ENCODE data around the gene PSMD8. TPM values are rescaled to one million over a fixed set of nuclear protein-coding genes. Genes with fewer than 3 reads are reported as not detected.
A peak's percentile ranks its signal among the peaks of the same experiment; 100 is the strongest.

PSMD8 gene
- total RNA-seq, 1 donor from 2014 or later = 162 TPM

GRCh38 chr19:38401148-38401547 is 26.8 kb downstream of the PSMD8 start:
- H3K9me3 Mint-ChIP-seq (ENCODE audit: unreplicated experiment) = no peaks in the 10 kb centered on the region
- no peaks in the 10 kb centered on the region for H3K27me3 Mint-ChIP-seq (ENCODE audit: unreplicated experiment)
- TF ChIP-seq CTCF (IDR thresholded peaks at IDR 0.05) = no peak
- H3K27ac Mint-ChIP-seq (ENCODE audit: unreplicated experiment) = no peak overlapping the region
- H3K36me3 Mint-ChIP-seq (ENCODE audit: unreplicated experiment) = peaks cover 6% of the 10 kb centered on the region
- H3K4me3 Mint-ChIP-seq (ENCODE audit: unreplicated experiment) = no peak overlapping the region
- peaks cover 8% of the 10 kb centered on the region for H3K4me1 Mint-ChIP-seq (ENCODE audit: unreplicated experiment)
- no peak for DNase-seq (ENCODE audit: extremely low spot score, unreplicated experiment)

- Mint-ChIP-seq H3K4me3 (ENCODE audit: unreplicated experiment) (peak overlapping the region; percentile 90), H3K4me1 (ENCODE audit: unreplicated experiment) (peaks cover 8% of the 10 kb centered on the region), H3K9me3 (ENCODE audit: unreplicated experiment) (no peaks in the 10 kb centered on the region), H3K27ac (ENCODE audit: unreplicated experiment) (peak overlapping the region; percentile 41), H3K27me3 (ENCODE audit: unreplicated experiment) (no peaks in the 10 kb centered on the region), H3K36me3 (ENCODE audit: unreplicated experiment) (peaks cover 6% of the 10 kb centered on the region)
- TF ChIP-seq CTCF (IDR thresholded peaks at IDR 0.05) = no peak
- no peak for DNase-seq (ENCODE audit: extremely low spot score, unreplicated experiment)
Measured at GRCh38 chr19:38402623-38402966, 28.2 kb downstream of the PSMD8 start.

- H3K36me3 Mint-ChIP-seq (ENCODE audit: unreplicated experiment) = peaks cover 8% of the 10 kb centered on the region
- peak; percentile 100 for TF ChIP-seq CTCF (IDR thresholded peaks at IDR 0.05)
- H3K4me3 Mint-ChIP-seq (ENCODE audit: unreplicated experiment) = peak within 1 kb of the TSS; percentile 90
- H3K9me3 Mint-ChIP-seq (ENCODE audit: unreplicated experiment) = no peaks in the 10 kb centered on the region
- peak; percentile 99 for DNase-seq (ENCODE audit: extremely low spot score, unreplicated experiment)
- no peaks in the 10 kb centered on the region for H3K27me3 Mint-ChIP-seq (ENCODE audit: unreplicated experiment)
- peaks cover 8% of the 10 kb centered on the region for H3K4me1 Mint-ChIP-seq (ENCODE audit: unreplicated experiment)
- peak within 1 kb of the TSS; percentile 79 for H3K27ac Mint-ChIP-seq (ENCODE audit: unreplicated experiment)
Measured at GRCh38 chr19:38402967-38403674, 28.8 kb downstream of the PSMD8 start, which contains the start of gene FAM98C. TSS of gene FAM98C (plus strand) at chr19:38403093. CDS start at chr19:38403154, 61 bp downstream.

GRCh38 chr19:38404858-38405257 is 30.5 kb downstream of the PSMD8 start:
- Mint-ChIP-seq H3K9me3 (ENCODE audit: unreplicated experiment) (no peaks in the 10 kb centered on the region), H3K36me3 (ENCODE audit: unreplicated experiment) (peaks cover 9% of the 10 kb centered on the region), H3K27me3 (ENCODE audit: unreplicated experiment) (no peaks in the 10 kb centered on the region), H3K27ac (ENCODE audit: unreplicated experiment) (no peak overlapping the region), H3K4me3 (ENCODE audit: unreplicated experiment) (peak overlapping the region; percentile 32), H3K4me1 (ENCODE audit: unreplicated experiment) (peaks cover 8% of the 10 kb centered on the region)
- TF ChIP-seq CTCF (IDR thresholded peaks at IDR 0.05) = no peak
- DNase-seq (ENCODE audit: extremely low spot score, unreplicated experiment) = no peak

GRCh38 chr19:38405276-38405675 is 30.9 kb downstream of the PSMD8 start:
- Mint-ChIP-seq H3K27ac (ENCODE audit: unreplicated experiment) (no peak overlapping the region), H3K36me3 (ENCODE audit: unreplicated experiment) (peaks cover 10% of the 10 kb centered on the region), H3K9me3 (ENCODE audit: unreplicated experiment) (no peaks in the 10 kb centered on the region), H3K4me1 (ENCODE audit: unreplicated experiment) (peaks cover 8% of the 10 kb centered on the region), H3K27me3 (ENCODE audit: unreplicated experiment) (no peaks in the 10 kb centered on the region), H3K4me3 (ENCODE audit: unreplicated experiment) (no peak overlapping the region)
- DNase-seq (ENCODE audit: extremely low spot score, unreplicated experiment) = no peak
- TF ChIP-seq CTCF (IDR thresholded peaks at IDR 0.05) = no peak

Data from osteocyte (in vitro differentiated cells).